Measurements from ENCODE around the gene CPNE1. TPM values are rescaled to one million over a fixed set of nuclear protein-coding genes. Genes with fewer than 3 reads are reported as not detected.

The CPNE1 gene
- total RNA-seq, 4 donors from 2014 or later = 37.3 to 60.7 (median 50.1) TPM

DNA sequence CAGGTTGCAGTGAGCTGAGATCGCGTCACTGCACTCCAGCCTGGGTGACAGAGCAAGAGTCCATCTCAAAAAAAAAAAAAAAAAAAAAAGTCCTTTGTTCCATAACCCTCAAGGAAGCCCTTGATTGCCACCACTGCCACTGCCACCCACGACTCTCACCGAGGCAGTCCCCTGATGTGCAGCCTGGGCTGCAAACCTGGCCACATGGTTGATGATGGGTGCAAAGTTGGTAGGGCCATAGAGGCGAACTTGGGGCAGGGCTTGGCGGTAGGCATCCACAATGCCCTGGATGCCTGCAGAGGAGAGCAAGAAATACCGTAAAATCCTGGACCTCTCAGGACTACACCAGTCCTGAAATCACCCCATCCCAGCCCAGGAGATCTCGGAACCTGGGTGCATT, 37.6 kb downstream of the CPNE1 start:
- H3K27ac ChIP-seq = no peak overlapping the region
- TF ChIP-seq, protein P1, sequence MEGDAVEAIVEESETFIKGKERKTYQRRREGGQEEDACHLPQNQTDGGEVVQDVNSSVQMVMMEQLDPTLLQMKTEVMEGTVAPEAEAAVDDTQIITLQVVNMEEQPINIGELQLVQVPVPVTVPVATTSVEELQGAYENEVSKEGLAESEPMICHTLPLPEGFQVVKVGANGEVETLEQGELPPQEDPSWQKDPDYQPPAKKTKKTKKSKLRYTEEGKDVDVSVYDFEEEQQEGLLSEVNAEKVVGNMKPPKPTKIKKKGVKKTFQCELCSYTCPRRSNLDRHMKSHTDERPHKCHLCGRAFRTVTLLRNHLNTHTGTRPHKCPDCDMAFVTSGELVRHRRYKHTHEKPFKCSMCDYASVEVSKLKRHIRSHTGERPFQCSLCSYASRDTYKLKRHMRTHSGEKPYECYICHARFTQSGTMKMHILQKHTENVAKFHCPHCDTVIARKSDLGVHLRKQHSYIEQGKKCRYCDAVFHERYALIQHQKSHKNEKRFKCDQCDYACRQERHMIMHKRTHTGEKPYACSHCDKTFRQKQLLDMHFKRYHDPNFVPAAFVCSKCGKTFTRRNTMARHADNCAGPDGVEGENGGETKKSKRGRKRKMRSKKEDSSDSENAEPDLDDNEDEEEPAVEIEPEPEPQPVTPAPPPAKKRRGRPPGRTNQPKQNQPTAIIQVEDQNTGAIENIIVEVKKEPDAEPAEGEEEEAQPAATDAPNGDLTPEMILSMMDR (IDR thresholded peaks at IDR 0.05 in 4 of 5, conservative IDR thresholded peaks at IDR 0.05 in 1 of 5) = no peak
- no peak for TF ChIP-seq POLR2A (IDR thresholded peaks at IDR 0.05)
- ATAC-seq = no peak
- no peak overlapping the region for H3K4me3 ChIP-seq
- intact Hi-C loops (cut with DNase I; ENCODE audit: low total_unique reads) (no loop called here), in situ Hi-C loops (cut with MboI; ENCODE audit: low sequenced_read_pairs in 4 of 4) (no loop called here)
- no peaks in the 10 kb centered on the region for H3K4me1 ChIP-seq
- DNase-seq = no peak
- peaks cover 4 to 81% of the 10 kb centered on the region in 2 donors for H3K36me3 ChIP-seq
- no peaks in the 10 kb centered on the region for H3K9me3 ChIP-seq
- H3K27me3 ChIP-seq = no peaks in the 10 kb centered on the region

DNA sequence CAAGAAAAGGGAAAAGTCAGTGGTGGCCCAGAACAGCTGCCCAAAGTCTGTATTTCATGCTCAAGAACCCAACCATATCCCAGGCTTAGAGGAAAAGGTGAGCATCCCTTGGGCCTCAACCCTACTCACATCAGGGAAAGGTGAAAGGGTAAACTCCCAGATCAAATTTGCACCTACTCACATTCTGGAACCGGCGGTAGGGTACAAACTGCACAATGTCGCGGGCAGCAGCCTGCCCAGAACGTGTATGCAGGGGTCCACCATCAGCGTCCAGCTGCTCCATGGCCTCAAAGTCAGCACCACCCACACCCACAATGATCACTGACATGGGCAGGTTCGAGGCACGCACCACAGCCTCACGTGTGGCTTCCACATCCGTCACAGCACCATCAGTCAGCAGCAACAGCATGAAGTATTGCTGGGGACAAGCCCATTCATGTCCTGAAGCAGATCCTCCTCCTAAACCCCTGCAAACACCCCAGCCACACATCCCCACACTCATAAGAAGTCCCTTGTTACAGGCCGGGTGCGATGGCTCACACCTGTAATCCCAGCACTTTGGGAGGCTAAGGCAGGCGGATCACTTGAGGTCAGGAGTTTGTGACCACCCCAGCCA, 38.2 kb downstream of the CPNE1 start:
- intact Hi-C loops (cut with DNase I; ENCODE audit: low total_unique reads) (no loop called here), in situ Hi-C loops (cut with MboI; ENCODE audit: low sequenced_read_pairs in 4 of 4) (no loop called here)
- Histone ChIP-seq H3K4me1 (no peaks in the 10 kb centered on the region), H3K9me3 (no peaks in the 10 kb centered on the region), H3K27ac (no peak overlapping the region), H3K27me3 (no peaks in the 10 kb centered on the region), H3K4me3 (no peak overlapping the region), H3K36me3 (peaks cover 4 to 81% of the 10 kb centered on the region in 2 donors)
- ATAC-seq = no peak
- TF ChIP-seq, protein P1 (IDR thresholded peaks at IDR 0.05 in 4 of 5, conservative IDR thresholded peaks at IDR 0.05 in 1 of 5) = no peak
- TF ChIP-seq POLR2A (IDR thresholded peaks at IDR 0.05) = no peak
- no peak for DNase-seq

DNA sequence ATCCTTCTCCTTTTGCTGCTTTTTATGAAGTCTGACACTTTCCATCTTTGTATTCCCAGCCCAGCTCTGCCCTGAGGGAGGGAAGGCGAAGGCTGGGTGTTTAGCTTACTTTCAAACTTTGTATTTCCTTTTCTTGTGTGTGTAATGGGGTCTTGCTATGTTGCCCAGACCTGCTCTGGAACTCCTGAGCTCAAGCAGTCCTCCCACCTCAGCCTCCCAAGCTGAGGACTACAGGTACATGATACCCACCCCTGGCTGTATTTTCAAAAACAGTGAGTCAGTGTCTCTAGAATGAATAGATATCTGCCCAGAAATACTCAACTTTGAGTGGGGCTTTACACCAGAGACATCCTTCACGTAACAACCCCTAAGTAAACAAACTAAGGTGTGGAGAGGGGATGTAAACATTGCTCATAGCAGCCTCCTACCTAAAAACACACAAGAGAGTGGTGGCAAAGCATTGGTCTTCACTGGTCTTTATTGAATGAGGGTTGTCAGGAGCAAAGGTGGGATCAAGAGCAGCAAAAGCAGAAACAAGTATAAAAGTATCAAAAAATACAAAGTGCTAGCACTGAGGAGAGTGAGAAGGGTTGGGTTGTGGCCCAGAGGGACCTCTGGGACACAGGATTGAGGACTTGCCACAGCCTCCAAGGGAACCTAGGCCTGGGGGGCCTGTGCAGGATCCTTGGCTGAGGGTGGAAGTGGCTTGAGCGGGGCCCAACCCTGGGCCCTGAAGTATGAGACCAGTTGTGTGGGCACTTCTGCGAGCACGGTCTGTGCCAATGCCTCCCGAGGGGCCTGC, 38.9 kb downstream of the CPNE1 start:
- no peak overlapping the region for H3K27ac ChIP-seq
- H3K4me1 ChIP-seq = no peaks in the 10 kb centered on the region
- DNase-seq = no peak
- intact Hi-C loops (cut with DNase I; ENCODE audit: low total_unique reads) (no loop called here), in situ Hi-C loops (cut with MboI; ENCODE audit: low sequenced_read_pairs in 4 of 4) (no loop called here)
- peaks cover 4 to 75% of the 10 kb centered on the region in 2 donors for H3K36me3 ChIP-seq
- no peaks in the 10 kb centered on the region for H3K27me3 ChIP-seq
- H3K4me3 ChIP-seq = no peak overlapping the region
- H3K9me3 ChIP-seq = no peaks in the 10 kb centered on the region
- ATAC-seq = no peak
- TF ChIP-seq, protein P1 (IDR thresholded peaks at IDR 0.05 in 4 of 5, conservative IDR thresholded peaks at IDR 0.05 in 1 of 5) = no peak
- no peak for TF ChIP-seq POLR2A (IDR thresholded peaks at IDR 0.05)

DNA sequence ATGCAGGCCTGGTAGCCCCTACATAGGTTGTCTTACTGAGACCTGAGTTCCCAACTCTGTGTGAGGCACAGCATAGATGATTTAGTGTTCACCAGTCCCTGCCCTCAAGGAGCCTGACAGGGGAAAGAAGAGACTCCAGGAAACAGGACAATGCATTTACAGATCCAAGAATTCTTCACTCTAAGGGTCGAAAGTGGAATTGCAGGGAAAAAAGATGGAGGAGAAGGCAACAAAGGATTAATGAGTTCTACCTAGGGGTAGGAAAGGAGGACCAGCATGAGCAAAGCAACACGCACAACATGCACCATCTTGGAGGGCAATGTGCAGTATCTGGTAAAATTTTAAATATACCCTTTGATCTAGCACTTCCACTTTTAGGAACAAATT, 43.1 kb downstream of the CPNE1 start:
- no peaks in the 10 kb centered on the region for H3K27me3 ChIP-seq
- no peak overlapping the region for H3K27ac ChIP-seq
- intact Hi-C loops (cut with DNase I; ENCODE audit: low total_unique reads) (no loop called here), in situ Hi-C loops (cut with MboI; ENCODE audit: low sequenced_read_pairs in 4 of 4) (no loop called here)
- H3K4me1 ChIP-seq = peaks cover 18 to 32% of the 10 kb centered on the region in 2 donors
- ATAC-seq = no peak
- no peak for DNase-seq
- no peaks in the 10 kb centered on the region for H3K9me3 ChIP-seq
- H3K4me3 ChIP-seq = no peak overlapping the region
- TF ChIP-seq POLR2A (IDR thresholded peaks at IDR 0.05) = no peak
- TF ChIP-seq, protein P1 (IDR thresholded peaks at IDR 0.05 in 4 of 5, conservative IDR thresholded peaks at IDR 0.05 in 1 of 5) = no peak
- peaks cover 4 to 34% of the 10 kb centered on the region in 2 donors for H3K36me3 ChIP-seq
